GM19438 (cell line): ENCODE data around the gene LGALS9C.
"Not testable (repeated sequence)": the region's sequence is repeated elsewhere in the genome, so short reads cannot be mapped to it uniquely, and the experiment has no call there.

ENCODE experiments used
- ATAC-seq: cut with Tn5 transposase; IDR thresholded peaks from one replicate; pipeline ENCODE4 v1.9.1; 2021; ENCODE audit warnings: low read depth; ENCODE audit not compliant: unreplicated experiment

Gene LGALS9C

GRCh38 chr17:18527354-18527753, 50.8 kb downstream of the LGALS9C start:
- not testable (repeated sequence) for ATAC-seq

DNA sequence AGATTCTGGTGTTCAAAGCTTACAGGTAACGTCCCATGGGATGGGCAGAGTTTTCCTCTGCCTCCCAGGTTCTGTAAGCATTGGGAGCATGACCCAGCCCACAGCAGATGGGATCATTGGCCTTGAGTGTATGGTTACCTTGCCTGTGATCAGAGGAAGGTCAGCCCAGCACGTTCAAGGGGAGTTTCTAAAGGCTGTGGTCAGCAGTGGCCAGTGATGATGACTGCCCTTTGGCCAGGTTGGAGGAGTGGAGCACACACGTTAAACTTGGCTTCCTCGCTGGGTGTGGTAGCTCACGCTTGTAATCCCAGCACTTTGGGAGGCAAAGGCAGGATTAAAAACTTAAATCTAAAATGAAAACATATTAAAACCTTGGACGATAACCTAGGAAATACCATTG, 51.8 kb downstream of the LGALS9C start:
- not testable (repeated sequence) for ATAC-seq

DNA sequence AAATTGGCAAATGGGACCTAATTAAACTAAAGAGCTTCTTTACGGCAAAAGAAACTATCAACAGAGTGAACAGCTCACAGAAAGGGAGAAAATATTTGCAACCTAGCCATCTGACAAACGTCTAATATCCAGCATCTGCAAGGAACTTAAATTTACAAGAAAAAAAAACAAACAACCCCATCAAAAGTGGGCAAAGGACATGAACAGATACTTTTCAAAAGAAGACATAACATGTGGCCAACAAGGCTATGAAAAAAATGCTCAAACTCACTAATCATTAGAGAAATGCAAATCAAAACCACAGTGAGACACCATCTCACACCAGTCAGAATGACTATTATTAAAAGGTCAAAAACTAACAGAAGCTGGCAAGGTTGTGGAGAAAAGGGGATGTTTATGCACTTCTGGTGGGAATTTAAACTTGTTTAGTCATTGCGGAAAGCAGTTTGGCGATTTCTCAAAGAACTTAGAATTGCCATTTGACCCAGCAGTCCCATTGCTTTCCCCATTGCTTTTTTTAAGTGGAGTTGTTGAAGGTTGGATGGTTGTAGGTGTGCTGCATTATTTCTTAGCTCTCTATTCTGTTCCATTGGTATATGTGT, 52.4 kb downstream of the LGALS9C start:
- not testable (repeated sequence) for ATAC-seq

- not testable (repeated sequence) for ATAC-seq
Measured at GRCh38 chr17:18530405-18530804, 53.8 kb downstream of the LGALS9C start.

DNA sequence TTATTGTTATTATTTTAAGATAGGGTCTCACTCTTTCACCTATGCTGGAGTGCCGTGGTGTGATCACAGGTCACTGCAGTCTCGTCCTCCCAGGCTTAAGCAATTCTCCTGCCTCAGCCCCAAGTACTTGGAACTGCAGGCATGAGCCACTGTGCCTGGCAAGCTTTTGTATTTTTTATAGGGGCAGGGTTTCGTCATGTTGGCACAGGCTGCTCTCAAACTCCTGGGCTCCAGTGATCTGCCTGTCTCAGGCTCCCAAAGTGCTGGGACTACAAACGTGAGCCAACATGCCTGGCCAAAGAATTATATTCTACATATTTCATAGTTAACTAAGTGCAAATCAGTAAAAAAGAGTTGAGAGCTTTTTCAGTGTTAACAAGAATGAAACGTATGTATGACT, 65.6 kb downstream of the LGALS9C start:
- ATAC-seq = not testable (repeated sequence)

DNA sequence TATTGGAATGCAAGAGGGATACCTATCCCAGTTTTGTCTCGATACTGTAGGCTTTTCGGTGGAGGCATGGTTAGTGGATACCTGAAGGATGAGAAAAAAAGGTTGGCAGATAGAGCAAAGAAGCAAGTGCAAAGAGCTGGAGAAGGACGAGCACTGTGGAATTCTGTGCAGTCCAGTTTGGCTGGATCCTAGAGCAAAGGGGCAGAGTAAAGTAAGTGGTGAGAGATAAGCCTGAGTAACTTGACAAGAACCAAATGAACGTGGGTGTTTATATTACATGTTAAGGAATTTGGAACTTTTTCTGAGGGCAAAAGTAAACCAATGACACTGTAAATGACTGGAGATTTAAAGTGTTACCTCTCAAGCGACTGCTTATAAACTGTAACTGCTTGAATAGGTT, 66.3 kb downstream of the LGALS9C start:
- not testable (repeated sequence) for ATAC-seq
